Endothelial cell of hepatic sinusoid (primary cell): ENCODE measurements around the gene ADCK1.
"Not testable (repeated sequence)": the region's sequence is repeated elsewhere in the genome, so short reads cannot be mapped to it uniquely, and the experiment has no call there.

ENCODE experiments used
- in situ Hi-C: cut with HindIII; loops from 2 replicates; pipeline ENCODE4 v1.10.0; 2017; ENCODE audit warnings: low sequenced_read_pairs

Gene ADCK1

DNA sequence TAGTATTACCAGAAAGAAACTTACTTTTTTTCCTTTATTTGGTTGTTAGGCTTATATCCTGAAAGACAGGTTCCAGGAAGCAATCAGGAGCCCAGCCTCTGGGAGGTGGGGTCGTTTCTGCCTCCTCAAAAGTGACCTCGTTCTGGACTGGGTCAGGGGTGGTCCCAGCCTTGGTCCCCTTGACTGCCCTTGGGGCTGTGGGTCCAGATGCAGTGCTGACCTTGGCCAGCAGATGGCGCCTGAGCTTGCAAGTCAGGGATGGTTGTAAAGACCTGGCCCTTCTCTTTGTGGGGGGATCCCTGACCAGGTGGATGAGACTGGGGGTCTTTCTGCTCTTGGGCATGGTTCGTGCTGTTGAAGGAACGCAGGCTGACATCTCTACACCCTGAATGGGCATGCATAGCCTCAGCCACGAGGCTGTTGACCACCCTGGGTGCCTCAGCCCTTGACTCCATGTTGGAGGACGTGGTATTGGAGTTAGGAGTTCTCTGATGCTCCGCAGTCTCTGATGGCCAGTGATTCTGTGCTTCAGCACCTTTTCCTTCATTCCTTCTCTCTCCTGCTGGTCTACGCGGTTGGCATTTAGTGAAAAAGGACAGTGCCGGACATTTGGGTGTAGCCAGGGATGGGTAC, 62.4 kb downstream of the ADCK1 start:
- in situ Hi-C loops: loop anchor here (25.0 kb wide), 1 partner anchor 725 kb away; no protein-coding TSS in a partner anchor

DNA sequence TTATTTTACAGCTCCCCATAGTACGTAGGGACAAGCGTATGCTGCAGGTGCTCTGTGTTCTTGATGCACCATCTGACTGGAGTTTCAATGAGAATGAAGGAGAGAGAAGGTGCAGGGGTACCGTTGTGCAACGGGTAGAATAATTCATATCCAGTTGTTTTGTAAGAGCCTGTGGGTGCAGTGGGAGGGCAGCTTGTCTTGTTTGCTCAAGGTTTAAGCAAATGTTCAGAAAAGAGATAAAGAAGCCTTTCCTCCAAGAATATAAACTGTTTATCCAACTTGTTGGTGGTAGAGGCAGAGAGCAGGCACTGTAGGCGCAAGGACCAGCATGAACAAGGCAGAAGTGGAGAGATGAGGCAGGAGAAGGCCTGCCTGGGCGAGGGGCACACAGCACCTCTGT, 64.2 kb downstream of the ADCK1 start:
- in situ Hi-C loops: loop anchor here (25.0 kb wide), 1 partner anchor 723 kb away; no protein-coding TSS in a partner anchor

DNA sequence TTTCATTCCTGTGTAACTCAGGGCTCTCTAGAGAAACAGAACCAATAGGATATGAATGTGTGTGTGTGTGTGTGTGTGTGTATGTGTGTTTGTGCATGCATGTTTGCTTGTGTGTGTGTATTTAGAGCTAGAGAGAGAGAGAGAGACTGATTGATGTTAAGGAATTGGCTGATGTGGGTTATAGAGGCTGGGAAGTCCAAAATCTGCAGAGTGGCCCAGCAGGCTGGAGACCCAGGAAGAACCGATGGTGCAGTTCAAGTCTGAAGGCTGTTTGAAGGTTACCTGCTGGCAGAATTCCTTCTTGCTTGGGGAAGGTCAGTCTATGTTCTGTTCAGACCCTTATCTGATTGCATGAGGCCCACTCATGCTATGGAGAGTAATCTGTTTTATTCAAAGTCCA, 64.7 kb downstream of the ADCK1 start:
- in situ Hi-C loops: loop anchor here (25.0 kb wide), 1 partner anchor 723 kb away; no protein-coding TSS in a partner anchor

DNA sequence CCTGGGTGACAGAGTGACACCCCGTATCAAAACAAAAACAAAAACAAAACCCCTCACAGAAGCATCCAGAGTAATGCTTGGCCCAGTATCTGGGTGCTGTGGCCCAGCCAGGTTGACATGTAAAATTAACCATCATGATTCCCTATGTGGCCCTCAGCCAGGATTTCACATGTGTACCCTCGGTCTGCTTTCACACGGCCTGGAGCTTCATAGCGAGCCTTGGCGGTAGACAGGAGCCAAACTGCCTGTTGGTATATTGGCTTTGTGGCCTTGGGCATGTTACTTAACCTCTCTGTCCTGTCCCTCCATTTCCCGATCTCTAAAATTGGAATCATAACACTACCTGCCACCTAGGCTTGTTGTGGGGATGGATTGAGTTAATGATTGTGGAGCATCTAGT, 65.5 kb downstream of the ADCK1 start:
- in situ Hi-C loops: loop anchor here (25.0 kb wide), 1 partner anchor 722 kb away; no protein-coding TSS in a partner anchor

DNA sequence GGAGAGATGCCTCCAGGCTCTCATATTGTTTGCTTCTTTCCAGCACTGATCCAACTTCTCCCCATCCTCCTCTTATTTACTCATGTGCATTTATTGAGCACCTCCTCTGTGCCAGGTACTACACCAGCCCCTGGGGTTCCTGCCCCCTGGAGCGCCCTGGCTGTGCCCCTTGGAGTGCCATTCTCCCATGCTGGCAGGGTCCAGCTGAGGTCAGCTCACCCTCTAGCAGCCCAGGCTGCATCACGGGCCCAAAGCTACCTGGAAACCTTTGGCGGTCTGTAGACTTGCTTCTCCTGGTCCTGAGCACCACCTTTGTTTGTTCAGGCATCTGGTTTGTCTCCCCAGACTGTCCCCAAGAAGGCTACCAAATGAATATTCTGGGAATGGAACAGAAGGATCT, 67.0 kb downstream of the ADCK1 start:
- in situ Hi-C loops: loop anchor here (25.0 kb wide), 1 partner anchor 720 kb away; no protein-coding TSS in a partner anchor

DNA sequence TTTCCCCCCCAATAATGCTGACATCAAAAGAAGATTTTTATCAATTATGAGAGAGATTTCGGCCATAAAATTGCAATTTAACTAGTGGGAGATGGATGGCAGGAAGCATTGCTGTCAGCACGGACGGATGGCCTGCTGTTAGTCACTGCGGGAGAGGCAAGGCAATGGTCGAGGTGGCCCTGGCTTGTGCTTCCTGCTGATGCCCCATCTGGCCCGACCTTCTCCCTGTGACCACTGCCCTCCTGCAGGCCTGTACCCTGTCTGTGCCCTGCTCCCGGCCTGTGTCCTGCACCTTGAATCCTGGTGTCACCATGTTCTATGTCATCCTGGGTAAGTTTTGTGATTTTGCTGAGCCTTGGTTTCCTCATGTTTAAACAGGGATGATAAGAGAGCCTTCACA, 67.6 kb downstream of the ADCK1 start:
- in situ Hi-C loops: loop anchor here (25.0 kb wide), 1 partner anchor 720 kb away; no protein-coding TSS in a partner anchor

DNA sequence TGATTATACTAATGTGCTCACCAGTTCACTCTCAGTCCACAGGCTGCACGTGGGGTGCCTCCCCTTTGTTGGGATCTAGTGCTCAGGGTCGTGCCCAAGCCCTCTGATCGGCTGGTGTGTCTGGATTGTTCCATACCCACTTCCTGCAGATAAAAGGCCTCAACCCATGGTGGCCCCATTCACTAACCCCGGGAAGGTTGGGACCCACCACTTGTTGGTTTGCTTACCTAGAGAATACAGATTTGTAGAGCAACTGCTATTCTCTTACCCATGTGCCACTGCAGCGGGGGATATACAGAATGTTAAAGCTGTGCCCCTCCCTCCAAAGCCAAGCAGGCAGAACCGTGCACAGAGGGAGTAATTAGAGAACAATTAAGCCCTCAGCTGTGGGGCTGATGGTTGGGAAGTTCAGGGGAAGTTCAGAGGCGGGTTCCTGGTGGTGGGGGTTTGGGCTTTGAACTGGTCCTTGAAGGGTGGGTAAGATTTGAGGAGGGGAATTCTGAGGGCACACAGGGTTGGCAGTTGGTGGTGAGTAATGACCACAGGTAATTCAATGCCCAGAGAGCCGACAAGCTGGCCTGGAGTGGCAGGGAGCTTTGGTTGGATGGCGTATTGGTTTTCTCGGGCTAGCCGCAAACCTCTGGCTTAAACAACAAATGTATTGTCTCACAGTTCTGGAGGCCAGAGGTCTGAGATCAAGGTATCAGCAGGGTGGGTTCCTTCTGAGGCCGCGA, 68.8 kb downstream of the ADCK1 start:
- in situ Hi-C loops: loop anchor here (25.0 kb wide), 1 partner anchor 719 kb away; no protein-coding TSS in a partner anchor

DNA sequence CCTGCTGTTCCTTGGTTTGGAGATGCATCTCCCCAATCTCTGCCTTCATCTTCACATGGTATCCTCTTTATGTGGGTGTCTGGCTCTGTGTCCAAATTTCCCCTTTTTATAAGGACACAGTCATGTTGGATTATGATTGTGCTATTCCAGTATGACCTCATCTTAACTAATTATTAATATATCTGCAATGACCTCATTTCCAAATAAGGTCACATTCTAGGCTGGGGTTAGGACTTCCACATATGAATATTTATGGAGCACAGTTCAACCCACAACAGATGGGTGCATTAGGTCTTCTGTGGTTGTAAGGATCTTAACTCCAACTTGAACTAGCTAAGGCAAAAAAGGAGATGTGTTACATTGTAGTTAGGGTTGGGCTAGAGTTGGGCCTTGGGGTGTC, 69.4 kb downstream of the ADCK1 start:
- in situ Hi-C loops: loop anchor here (25.0 kb wide), 1 partner anchor 718 kb away; no protein-coding TSS in a partner anchor

DNA sequence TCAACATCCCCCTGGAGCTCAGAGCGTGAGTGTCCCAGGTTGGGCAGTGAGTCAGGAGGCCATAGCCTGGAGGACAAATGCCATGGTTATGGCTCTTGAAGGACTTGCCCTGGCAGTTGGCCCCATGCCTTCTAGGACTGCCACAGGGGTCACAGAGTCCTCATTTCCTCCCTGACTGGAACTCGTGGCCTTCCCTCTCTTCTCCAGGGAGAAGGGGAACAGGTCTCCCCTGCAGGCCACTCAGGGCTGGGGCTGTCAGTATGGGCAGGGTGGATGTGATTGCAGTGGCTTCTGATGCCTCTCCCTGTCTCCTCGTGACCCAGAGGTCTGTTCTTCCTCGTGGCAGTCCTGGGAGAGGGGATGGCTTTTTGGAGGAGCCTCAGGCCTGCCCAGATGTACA, 70.7 kb downstream of the ADCK1 start:
- in situ Hi-C loops: loop anchor here (25.0 kb wide), 1 partner anchor 717 kb away; no protein-coding TSS in a partner anchor

DNA sequence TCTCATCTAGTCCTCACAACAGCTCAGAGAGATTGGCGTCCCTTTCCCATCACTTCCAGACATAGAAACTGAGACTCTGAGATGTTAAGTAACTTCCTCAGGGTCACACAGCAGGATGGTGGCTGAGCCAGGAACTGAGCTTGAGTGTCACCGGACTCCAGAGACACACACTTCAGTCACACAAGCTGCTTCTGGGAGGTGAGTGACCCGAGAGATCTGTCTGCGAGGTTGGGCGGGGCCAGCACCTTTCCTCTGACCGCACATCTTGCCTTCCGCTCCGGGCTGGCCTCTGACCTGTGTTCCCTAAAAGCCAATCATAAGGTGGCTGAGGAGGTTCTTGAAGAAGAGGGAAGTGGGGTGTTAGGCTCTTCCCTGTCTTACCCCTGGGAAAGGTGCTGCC, 72.2 kb downstream of the ADCK1 start:
- in situ Hi-C loops: loop anchor here (25.0 kb wide), 1 partner anchor 715 kb away; no protein-coding TSS in a partner anchor

DNA sequence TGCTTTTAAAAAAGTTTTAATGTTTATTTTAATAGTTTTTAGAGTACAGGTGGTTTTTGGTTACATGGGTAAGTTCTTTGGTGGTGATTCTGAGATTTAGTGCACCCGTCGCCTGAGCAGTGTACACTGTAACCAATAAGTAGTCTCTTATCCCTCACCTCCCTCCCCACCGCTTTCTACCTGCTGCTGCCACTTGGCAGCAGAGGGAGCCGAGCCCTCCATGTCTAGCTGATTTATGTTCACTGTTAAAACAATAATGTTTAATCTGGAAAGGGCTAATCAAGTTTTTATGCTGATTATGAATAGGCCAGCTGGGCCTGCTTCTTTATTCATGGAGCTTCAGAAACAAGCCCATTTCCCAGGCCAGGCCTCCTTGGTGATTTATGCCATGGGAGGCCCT, 73.1 kb downstream of the ADCK1 start:
- in situ Hi-C loops: loop anchor here (25.0 kb wide), 1 partner anchor 714 kb away; no protein-coding TSS in a partner anchor

DNA sequence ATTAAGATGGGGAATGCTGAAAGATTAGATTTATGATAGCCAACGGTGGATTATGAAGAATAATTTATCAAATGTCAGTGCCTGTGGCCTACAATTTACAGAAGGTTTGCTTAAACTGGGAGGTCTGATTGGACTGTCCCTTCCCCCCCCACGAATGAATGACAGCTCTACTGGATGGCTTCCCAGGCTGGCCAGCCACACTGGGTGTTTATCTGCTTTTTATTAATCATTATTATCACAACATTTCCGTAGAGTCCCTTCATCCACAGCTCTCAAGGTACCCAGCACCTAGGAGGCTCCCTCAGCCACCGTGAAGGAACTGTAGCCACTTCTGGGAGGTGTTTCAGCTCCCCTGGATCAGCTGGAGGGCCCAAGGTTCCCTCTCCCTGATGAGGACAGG, 78.9 kb downstream of the ADCK1 start:
- in situ Hi-C loops: no loop called here

DNA sequence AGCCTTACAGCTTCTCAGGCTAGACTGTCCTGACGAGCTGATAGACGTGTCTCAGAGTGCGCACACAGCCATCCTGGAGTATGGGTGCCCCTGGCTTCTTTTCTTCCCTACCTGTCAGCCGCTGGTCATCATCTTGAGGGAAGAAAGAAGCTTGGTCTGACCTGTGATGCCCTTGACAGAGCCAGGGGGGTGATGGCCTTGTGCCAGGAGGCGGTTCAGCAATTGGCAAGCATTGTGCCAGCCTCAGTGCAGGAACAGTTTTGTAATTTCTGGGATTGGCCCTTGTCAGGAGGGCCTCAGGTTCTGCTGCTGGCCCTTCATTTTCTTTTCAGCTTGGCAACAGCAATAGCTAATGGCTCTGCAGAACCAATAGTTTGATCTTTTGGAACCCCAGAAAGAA, 80.1 kb downstream of the ADCK1 start:
- in situ Hi-C loops: no loop called here

DNA sequence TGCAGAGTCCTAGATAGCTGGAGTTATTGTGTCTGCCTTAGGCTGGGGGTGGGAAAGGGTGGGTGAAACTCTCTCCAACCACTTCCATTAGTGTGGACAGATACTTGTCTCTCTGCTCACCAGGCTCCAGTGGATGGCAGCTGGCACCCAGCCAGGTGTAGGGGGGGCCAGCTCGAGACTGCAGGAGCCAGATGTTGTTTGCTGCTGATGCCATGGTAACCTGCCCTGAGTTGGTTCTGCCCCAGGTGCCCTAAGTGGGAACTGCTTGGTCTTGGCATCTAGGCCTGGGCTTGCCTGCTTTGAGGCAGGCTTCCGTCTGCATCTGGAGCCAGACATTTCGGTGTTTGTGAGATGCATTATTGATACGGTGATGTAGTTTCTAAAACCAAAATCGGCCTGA, 82.2 kb downstream of the ADCK1 start:
- in situ Hi-C loops: no loop called here

DNA sequence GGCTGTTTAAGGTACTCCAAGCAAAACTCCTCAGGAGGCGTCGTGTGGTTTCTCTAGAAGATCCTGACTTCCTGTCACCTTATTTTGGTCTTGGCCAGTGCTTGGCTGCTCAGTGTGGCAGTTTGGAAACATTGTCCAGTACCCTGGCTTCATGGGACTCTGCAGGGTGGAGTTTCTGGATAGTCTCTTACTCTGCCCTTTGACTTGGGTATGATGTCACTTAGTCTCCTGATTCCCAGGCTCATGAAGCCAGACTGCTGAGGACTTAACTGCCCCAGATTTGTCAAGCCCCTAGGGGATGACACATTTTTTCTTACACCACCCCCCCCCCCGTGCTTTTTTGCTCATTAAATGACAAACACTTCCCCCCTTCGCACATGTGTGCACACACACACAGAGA, 82.7 kb downstream of the ADCK1 start:
- in situ Hi-C loops: no loop called here

DNA sequence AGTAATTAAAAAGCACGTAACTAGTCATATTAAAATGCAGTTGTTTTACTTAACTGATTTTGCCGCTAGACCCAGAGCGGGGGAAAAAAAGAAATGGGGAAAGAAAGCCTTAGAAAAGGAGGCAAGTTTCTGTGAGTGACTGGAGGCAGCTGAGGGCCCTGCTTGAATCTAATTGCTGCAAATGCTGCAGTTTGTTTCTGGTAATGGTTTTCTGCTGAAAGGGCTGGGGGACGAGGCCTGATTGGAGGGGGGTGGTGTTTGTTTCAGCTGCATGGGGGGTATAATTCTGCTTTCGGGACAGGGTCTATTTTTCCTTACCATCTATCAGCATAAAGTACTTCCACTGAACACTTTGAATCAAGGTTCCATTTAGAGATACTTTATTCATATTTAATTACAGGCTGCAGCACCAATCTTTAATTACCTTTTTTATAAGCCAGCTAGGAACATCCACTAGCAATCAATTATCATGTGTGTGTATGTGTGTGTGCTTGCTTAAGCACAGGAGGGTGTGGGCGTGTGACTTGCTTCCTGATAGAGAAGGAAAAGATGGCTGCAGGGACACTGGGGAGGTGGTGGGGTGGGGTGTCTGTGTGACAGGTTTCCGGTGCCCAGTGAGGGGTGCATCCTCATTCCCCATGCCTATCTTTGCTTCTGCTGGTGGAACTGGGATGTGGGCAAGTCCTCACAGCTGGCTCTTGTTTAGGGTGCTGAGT, 83.4 kb downstream of the ADCK1 start:
- in situ Hi-C loops: no loop called here

DNA sequence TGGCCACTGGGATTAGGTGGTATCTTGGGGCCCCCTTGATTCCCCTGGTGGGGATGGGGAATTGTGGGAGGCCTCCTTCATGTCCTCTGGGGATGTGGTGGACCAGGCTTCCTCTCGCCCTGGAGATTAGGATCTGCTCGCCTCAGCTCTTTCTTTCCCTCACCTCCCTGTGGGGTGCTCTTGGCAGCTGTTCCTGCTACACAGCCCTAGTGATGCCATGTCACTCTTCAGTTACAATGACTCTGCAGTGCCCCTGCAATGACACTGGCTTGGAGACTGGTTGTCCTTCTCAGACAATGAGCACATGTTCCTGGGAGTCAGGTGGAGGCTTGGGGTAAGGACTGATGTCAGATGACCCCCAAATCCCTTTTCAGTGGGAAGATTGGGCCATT, 83.9 kb downstream of the ADCK1 start:
- in situ Hi-C loops: no loop called here

DNA sequence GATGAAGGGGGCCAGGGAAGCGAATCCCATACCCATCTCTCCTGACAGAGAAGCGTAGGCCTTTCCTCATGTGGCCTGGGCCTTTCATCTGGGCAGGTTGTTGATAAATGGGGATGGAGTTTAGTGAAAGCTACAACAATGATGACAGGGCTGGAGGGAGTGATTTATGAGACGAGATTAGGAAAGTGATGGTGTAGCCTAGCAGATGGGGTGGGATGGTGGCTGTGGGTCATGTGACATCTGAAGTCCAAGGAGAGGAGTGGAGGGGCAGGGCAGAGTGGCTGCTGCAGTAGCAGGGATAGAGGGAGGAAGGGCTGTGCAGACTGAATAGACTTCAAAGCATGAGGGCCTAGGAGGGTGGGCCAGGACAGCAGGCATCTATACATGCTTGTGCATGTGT, 85.5 kb downstream of the ADCK1 start:
- in situ Hi-C loops: no loop called here

DNA sequence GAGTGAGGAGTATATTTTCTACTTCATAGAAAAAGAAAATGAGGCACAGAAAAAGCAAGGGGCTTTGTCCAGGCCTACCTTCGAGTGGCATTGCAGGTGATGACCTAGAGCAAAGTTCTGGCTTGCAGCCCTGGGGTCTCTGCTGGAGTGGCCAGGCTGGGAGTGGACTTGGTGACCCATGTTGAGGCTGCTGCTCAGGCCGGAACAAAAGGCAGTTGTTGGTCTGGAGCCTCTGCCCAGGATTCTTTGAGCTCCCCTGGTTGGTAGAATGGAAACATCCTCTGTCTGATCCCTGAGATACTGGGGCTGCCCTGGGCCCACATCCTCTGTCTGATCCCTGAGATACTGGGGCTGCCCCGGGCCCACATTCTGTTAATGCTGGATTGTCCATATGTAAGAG, 86.1 kb downstream of the ADCK1 start:
- in situ Hi-C loops: no loop called here

DNA sequence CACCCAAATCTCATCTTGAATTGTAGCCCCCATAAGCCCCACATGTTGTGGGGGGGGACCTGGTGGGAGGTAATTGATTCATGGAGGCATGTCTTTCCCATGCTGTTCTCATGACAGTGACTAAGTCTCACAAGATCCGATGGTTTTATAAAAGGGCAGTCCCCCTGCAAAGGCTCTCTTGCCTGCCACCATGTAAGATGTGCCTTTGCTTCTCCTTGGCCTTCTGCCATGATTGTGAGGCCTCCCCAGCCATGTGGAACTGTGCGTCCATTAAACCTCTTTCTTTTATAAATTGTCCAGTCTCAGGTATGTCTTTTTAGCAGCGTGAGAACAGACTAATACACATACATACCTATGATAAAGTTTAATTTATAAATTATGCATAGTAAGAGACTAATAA, 89.0 kb downstream of the ADCK1 start:
- in situ Hi-C loops: not testable (repeated sequence)

DNA sequence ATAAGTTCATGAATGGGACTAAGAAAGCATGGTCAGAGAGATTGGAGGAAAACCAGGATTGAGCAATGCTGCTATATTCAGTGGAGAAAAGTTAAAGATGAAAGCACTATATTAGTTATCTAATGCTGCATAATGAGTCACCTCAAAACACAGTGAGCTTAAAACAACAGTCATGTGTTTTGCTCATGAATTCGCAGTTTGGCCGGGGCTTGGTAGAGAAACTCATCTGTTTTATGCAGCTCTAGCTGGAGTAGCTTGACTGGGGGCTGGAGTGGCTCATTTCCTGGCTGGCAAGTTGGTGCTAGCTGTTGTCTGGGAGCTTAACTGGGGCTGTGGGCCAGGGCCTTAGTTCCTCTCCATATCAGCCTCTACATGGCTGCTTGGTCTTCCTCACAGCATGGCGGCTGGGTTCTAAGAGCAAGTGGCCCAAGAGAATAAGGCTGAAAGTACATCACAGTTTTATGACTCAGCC, 90.1 kb downstream of the ADCK1 start:
- in situ Hi-C loops: no loop called here
